GM08714 (cell line): ENCODE results near the gene USP16.

ENCODE experiments used
- H3K4me3 ChIP-seq: fragments of 200-500 bp; sonication (Bioruptor generic); 2 replicates; pipeline ENCODE4 v1.5.1; 2014; ENCODE audit warnings: mild to moderate bottlenecking, low read length, inconsistent platforms
- ZNF274 ChIP-seq: IDR thresholded peaks from 2 replicates; pipeline ENCODE4 v1.6.1; 2012; ENCODE audit warnings: mild to moderate bottlenecking, low read depth, low read length

Gene USP16

GRCh38 chr21:29017639-29018237, 6.7 kb upstream of the USP16 start:
- H3K4me3 ChIP-seq = peak overlapping the region; percentile 97
- TF ChIP-seq ZNF274 = no peak

GRCh38 chr21:29018540-29018939, 5.9 kb upstream of the USP16 start:
- TF ChIP-seq ZNF274 = no peak
- H3K4me3 ChIP-seq = peak overlapping the region; percentile 97

GRCh38 chr21:29022166-29022565, 2.3 kb upstream of the USP16 start:
- no peak overlapping the region for H3K4me3 ChIP-seq
- no peak for TF ChIP-seq ZNF274

- H3K4me3 ChIP-seq = peak overlapping the region; percentile 69
- no peak for TF ChIP-seq ZNF274
These were observed 853 bp downstream of the USP16 start for GRCh38 chr21:29025328-29025713.

GRCh38 chr21:29029524-29029923, 5.1 kb downstream of the USP16 start:
- no peak overlapping the region for H3K4me3 ChIP-seq
- no peak for TF ChIP-seq ZNF274

GRCh38 chr21:29030909-29031308, 6.4 kb downstream of the USP16 start:
- no peak overlapping the region for H3K4me3 ChIP-seq

GRCh38 chr21:29033301-29033700, 8.8 kb downstream of the USP16 start:
- TF ChIP-seq ZNF274 = no peak
- H3K4me3 ChIP-seq = no peak overlapping the region

More at GRCh38 chr21:29030909-29031308, 6.4 kb downstream of the USP16 start:
- no peak for TF ChIP-seq ZNF274

GRCh38 chr21:29033871-29034270, 9.4 kb downstream of the USP16 start:
- no peak for TF ChIP-seq ZNF274
- no peak overlapping the region for H3K4me3 ChIP-seq

GRCh38 chr21:29034678-29035077, 10.2 kb downstream of the USP16 start:
- TF ChIP-seq ZNF274 = no peak

GRCh38 chr21:29052224-29052623, 27.8 kb downstream of the USP16 start:
- H3K4me3 ChIP-seq = no peak overlapping the region
- TF ChIP-seq ZNF274 = no peak

More at GRCh38 chr21:29034678-29035077, 10.2 kb downstream of the USP16 start:
- no peak overlapping the region for H3K4me3 ChIP-seq

GRCh38 chr21:29053011-29053553, 28.6 kb downstream of the USP16 start:
- H3K4me3 ChIP-seq = no peak overlapping the region
- no peak for TF ChIP-seq ZNF274

- no peak overlapping the region for H3K4me3 ChIP-seq
- no peak for TF ChIP-seq ZNF274
These were observed 29.2 kb downstream of the USP16 start for GRCh38 chr21:29053656-29054055.

- TF ChIP-seq ZNF274 = no peak
- H3K4me3 ChIP-seq = no peak overlapping the region
These were observed 30.6 kb downstream of the USP16 start for GRCh38 chr21:29055080-29055479.

GRCh38 chr21:29056005-29056404, 31.5 kb downstream of the USP16 start:
- no peak for TF ChIP-seq ZNF274
- H3K4me3 ChIP-seq = no peak overlapping the region

- H3K4me3 ChIP-seq = no peak overlapping the region
- TF ChIP-seq ZNF274 = no peak
These were observed 32.1 kb downstream of the USP16 start for GRCh38 chr21:29056538-29057050.

- no peak for TF ChIP-seq ZNF274
- peak overlapping the region; percentile 48; the same call in 1 of the 2 replicates for H3K4me3 ChIP-seq
These were observed 40.5 kb downstream of the USP16 start for GRCh38 chr21:29064850-29065481.
